Measurements from ENCODE around the gene NUMB. TPM values are rescaled to one million over a fixed set of nuclear protein-coding genes. Genes with fewer than 3 reads are reported as not detected.
"Not testable (repeated sequence)": the region's sequence is repeated elsewhere in the genome, so short reads cannot be mapped to it uniquely, and the experiment has no call there.

Gene NUMB
- total RNA-seq, 2 donors from 2014 or later, result 68.7 to 76.5 TPM

- intact Hi-C loops (cut with DNase I), result no loop called here
- no peak for DNase-seq (ENCODE audit: low spot score)
Measured at GRCh38 chr14:73376585-73376984, 81.8 kb downstream of the NUMB start.

- DNase-seq (ENCODE audit: low spot score), result no peak
- intact Hi-C loops (cut with DNase I), result no loop called here
Measured at GRCh38 chr14:73375861-73376260, 82.5 kb downstream of the NUMB start.

GRCh38 chr14:73374218-73374617, 84.1 kb downstream of the NUMB start:
- DNase-seq (ENCODE audit: low spot score), result no peak
- intact Hi-C loops (cut with DNase I), result no loop called here

- intact Hi-C loops (cut with DNase I), result no loop called here
- DNase-seq (ENCODE audit: low spot score), result no peak
Measured at GRCh38 chr14:73372529-73372928, 85.8 kb downstream of the NUMB start.

GRCh38 chr14:73370561-73370960, 87.8 kb downstream of the NUMB start:
- intact Hi-C loops (cut with DNase I), result no loop called here
- DNase-seq (ENCODE audit: low spot score), result no peak

- no peak for DNase-seq (ENCODE audit: low spot score)
- intact Hi-C loops (cut with DNase I), result no loop called here
Measured at GRCh38 chr14:73369428-73369827, 88.9 kb downstream of the NUMB start.

GRCh38 chr14:73368616-73369015, 89.7 kb downstream of the NUMB start:
- intact Hi-C loops (cut with DNase I), result no loop called here
- no peak for DNase-seq (ENCODE audit: low spot score)

- intact Hi-C loops (cut with DNase I), result no loop called here
Measured at GRCh38 chr14:73365727-73366126, 92.6 kb downstream of the NUMB start.

GRCh38 chr14:73364559-73364958, 93.8 kb downstream of the NUMB start:
- intact Hi-C loops (cut with DNase I), result no loop called here
- DNase-seq (ENCODE audit: low spot score), result no peak

More at GRCh38 chr14:73365727-73366126, 92.6 kb downstream of the NUMB start:
- no peak for DNase-seq (ENCODE audit: low spot score)

GRCh38 chr14:73359445-73359844, 98.9 kb downstream of the NUMB start:
- DNase-seq (ENCODE audit: low spot score), result no peak
- intact Hi-C loops (cut with DNase I), result no loop called here

- no peak for DNase-seq (ENCODE audit: low spot score)
- intact Hi-C loops (cut with DNase I), result no loop called here
Measured at GRCh38 chr14:73358187-73358586, 100.2 kb downstream of the NUMB start.

- intact Hi-C loops (cut with DNase I); DNase-seq (ENCODE audit: low spot score): not testable (repeated sequence)
Measured at GRCh38 chr14:73349091-73349490, 109.3 kb downstream of the NUMB start.

GRCh38 chr14:73344319-73344718, 114.0 kb downstream of the NUMB start:
- intact Hi-C loops (cut with DNase I), result no loop called here
- no peak for DNase-seq (ENCODE audit: low spot score)

- intact Hi-C loops (cut with DNase I), result no loop called here
- DNase-seq (ENCODE audit: low spot score), result no peak
Measured at GRCh38 chr14:73342670-73343069, 115.7 kb downstream of the NUMB start.

GRCh38 chr14:73339846-73340595, 118.3 kb downstream of the NUMB start:
- DNase-seq (ENCODE audit: low spot score), result no peak
- intact Hi-C loops (cut with DNase I), result no loop called here

GRCh38 chr14:73339206-73339605, 119.1 kb downstream of the NUMB start:
- intact Hi-C loops (cut with DNase I), result no loop called here

GRCh38 chr14:73338551-73338950, 119.8 kb downstream of the NUMB start:
- DNase-seq (ENCODE audit: low spot score), result no peak
- intact Hi-C loops (cut with DNase I), result no loop called here

More at GRCh38 chr14:73339206-73339605, 119.1 kb downstream of the NUMB start:
- DNase-seq (ENCODE audit: low spot score), result no peak

GRCh38 chr14:73333031-73333430, 125.3 kb downstream of the NUMB start:
- intact Hi-C loops (cut with DNase I), result no loop called here
- no peak for DNase-seq (ENCODE audit: low spot score)

GRCh38 chr14:73325630-73326299, 132.6 kb downstream of the NUMB start:
- DNase-seq (ENCODE audit: low spot score), result no peak
- intact Hi-C loops (cut with DNase I), result no loop called here

GRCh38 chr14:73325063-73325462, 133.3 kb downstream of the NUMB start:
- intact Hi-C loops (cut with DNase I), result no loop called here
- no peak for DNase-seq (ENCODE audit: low spot score)

- no peak for DNase-seq (ENCODE audit: low spot score)
- intact Hi-C loops (cut with DNase I), result no loop called here
Measured at GRCh38 chr14:73324533-73324932, 133.8 kb downstream of the NUMB start.

Measured in posterior vena cava (tissue), 2 donors.